NCI-H1105 (cell line): ENCODE measurements around the gene AGTPBP1.
"Not testable (repeated sequence)": the region's sequence is repeated elsewhere in the genome, so short reads cannot be mapped to it uniquely, and the experiment has no call there.

Experiments
- DNase-seq: peaks from one replicate; lab custom pipeline; 2025; lab: John Stamatoyannopoulos, UW

The AGTPBP1 gene

DNA sequence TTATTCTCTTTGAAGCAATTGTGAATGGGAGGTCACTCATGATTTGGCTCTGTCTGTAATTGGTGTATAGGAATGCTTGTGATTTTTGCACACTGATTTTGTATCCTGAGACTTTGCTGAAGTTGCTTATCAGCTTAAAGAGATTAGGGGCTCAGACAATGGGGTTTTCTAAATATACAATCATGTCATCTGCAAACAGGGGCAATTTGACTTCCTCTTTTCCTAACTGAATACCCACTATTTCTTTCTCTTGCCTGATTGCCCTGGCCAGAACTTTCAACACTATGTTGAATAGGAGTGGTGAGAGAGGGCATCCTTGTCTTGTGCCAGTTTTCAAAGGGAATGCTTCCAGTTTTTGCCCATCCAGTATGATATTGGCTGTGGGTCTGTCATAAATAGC is 22.3 kb downstream of the AGTPBP1 start:
- DNase-seq = not testable (repeated sequence)

DNA sequence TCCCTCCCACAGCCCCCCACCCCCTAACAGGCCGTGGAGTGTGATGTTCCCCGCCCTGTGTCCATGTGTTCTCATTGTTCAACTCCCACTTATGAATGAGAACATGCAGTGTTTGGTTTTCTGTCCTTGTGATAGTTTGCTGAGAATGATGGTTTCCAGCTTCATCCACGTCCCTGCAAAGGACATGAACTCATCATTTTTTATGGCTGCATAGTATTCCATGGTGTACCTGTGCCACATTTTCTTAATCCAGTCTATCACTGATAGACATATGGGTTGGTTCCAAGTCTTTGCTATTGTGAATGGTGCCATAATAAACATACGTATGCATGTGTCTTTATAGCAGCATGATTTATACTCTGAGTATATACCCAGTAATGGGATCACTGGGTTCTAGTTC is 23.9 kb downstream of the AGTPBP1 start:
- not testable (repeated sequence) for DNase-seq

DNA sequence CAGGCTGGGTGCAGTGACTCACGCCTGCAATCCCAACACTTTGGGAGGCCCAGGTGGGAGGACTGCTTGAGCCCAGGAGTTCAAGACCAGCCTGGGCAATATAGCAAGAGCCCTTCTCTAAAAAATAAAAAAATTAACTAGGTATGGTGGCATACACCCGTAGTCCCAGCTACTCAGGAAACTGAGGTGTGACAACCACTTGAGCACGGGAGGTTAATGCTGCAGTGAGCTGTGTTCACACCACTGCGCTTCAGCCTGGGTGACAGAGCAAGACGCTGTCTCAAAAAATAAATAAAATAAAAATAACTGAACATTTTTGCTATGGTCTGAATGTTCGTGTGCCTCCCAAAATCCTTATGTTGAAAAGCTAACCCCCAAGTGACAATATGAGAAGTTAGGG is 24.5 kb downstream of the AGTPBP1 start:
- DNase-seq = no peak

DNA sequence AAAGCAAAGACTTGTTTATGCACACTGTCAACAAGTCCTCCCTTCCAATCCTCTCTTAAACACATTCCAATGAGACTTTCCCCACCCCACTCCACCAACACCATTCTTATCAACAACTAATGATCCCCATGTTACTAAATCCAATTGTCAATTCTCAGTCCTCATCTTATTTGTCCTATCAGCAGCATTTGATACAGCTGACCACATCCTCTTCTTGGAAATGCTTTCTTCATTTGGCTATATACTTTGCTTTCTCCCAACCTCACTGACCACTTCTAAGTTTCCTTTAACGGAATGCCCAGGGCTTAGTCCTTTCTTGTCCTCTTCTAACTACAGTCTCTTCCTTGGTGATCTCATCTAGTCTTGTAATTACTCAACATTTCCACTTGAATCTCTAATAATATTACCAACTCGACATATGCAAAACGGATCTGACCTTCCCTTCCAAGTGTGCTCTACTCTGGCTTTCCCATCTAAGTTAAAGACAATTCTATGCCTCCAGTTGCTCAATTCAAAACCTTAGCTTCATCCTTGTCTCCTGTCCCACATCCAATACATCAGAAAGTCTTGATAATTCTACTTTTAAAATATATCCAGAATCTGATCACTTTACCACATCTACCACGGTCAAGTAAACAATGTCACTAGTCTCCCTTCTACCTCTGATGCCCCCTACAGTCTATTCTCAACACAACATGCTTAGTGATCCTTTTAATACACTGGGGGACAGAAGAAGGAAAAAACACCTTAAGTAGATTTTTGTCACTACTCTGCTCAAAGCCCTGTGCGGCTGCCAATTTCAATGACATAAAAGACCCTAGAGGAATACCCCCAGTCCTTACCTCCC is 25.5 kb downstream of the AGTPBP1 start:
- DNase-seq = no peak

DNA sequence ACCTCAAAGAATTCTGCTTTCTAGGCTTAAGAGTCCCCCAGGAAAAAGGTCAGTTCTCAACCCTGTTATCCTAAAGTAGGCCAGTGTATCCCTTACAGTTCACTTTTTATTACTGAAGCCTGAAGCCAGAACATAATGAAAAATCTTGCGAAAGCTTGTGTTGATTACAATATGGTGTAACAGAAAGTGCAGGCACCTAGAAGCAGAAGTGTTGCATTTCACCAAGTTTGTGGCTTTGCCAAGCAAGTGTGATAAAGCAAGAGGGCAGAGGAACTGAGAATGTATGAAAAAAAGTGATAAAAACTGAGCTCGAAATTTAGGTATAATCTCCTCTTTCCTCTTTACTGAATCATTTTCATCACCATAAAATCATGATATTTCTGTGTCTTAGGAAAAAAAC is 26.2 kb downstream of the AGTPBP1 start:
- DNase-seq = no peak

DNA sequence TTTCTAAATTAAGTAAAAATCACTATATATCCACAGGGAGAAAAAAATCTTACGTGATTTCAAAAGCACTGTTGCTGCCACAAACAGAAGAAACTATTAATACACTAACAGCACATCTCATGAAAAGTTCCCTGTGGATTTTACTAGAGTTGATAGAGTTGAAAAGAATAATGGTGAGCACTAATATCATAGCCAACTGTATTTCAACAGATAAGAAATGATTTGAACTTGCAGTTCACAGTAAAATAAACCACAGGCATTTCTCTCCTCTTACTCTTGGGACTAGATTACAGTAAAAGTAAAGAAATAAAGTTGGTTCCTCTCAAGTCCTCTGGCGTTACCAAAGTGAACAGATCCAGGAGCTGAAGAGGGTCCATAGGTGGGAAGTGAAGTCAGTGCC is 27.9 kb downstream of the AGTPBP1 start:
- no peak for DNase-seq

DNA sequence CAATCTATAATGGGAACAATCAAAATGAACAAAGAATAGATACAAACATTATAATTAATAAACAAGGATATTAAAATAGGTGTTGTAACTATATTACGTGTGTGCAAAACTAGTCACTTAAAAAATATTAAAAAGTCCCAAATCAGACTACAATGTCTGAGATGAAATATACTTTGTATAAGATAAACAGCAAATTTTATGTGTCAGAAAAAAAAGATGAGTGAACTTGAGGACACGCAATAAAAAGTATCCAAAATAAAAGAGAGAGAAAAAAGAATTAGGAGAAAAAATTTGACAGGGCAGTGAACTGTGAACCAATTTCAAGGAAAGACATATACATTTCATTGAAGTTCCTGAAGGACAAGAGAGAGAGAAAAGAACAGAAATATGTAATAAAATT is 37.0 kb downstream of the AGTPBP1 start:
- DNase-seq = no peak

DNA sequence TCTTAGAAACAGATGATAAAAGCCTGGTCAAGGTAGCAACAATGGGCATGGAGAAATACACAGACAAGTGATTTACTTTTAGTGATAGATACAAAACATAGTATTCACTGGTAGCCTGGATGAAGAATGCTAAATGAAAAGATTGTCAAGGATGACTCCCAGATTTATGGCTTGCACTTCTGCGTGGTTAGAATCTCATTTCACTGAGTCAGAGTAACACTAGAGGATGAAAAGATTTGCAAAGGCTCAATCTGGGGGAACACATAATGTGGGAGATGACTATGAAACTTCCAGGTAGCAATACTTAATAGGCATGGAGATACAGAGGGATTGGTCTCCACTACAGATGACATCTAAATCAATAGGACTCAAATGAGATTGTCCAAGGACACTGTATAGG is 38.4 kb downstream of the AGTPBP1 start:
- DNase-seq = no peak

DNA sequence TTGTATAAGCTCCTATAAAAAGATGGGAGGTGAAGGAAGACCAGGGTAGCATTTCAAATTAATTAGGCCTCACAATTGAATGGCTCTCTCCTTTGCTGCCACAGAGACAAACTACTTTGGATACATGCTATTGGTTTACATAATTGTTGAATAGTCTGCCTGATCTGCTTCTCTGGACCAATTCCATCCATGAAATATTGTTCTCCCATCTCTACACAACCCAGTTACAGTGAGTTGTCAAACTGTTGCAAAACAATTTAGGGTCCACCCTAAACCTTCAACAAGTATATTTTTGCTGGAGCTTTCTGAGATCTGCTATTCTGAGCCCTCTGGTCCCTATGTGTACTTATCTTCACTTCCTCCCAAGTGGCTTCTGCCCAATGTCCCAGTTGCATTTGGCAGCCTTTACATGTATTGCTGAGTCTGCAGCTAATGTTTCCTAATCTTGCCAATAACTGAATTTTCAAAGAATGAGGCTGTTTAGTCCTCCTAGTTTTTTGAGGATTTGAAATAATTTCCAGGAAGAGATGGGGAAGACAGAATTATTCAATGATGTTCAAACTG is 38.9 kb downstream of the AGTPBP1 start:
- DNase-seq = no peak

DNA sequence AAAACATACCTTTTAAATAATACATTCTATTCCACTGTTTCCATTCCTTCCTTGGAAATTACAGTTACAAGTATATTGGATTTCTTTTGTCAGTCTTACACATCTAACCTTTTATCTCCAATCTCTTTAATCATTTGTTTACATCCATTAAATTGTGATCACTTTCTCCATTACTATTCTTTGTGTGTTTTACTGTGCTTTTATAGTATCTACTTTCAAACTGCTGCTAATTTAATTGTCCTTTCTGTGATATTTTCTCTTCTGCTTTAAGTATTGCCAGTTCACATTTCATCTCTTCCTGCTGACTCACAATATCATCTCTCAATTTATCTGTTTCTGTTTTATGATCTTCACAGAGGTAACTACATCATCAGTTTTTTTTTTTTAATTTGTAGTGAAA is 39.6 kb downstream of the AGTPBP1 start:
- no peak for DNase-seq

DNA sequence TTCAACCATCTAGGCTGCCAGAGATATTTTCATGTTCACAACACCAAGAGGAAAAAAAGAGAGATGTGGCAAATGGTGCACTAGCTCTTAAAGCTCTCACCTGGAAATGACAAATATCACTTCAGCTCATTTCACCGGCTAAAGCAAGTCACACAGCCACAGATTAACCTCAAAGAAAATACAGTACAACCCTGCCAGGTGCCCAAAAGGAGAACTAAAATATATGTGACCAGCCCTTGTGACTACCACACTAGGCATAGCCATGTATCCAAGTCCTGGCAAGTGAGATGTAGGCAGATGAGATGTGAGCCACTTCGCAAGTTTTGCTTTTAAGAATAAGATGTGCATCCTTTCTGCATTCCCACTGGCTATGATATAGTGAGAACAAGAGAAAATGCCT is 41.4 kb downstream of the AGTPBP1 start:
- no peak for DNase-seq

DNA sequence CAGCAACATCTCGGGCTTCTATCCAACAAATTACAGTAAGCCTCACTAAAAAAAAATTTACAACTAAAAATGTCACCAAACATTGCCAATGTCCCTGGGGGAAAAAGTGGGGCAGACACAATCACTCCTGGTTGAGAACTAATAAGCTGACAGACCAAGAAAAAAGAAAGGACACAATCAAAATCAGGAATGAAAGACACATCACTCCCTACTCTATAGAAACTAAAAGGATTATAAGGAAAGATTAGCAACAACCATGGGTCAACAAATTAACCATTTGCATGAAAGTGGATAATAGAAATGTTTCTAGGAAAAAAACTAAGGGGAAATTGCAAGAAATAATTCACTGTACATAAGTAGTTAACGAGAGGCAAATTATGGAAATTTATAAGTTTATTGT is 53.4 kb downstream of the AGTPBP1 start:
- no peak for DNase-seq

DNA sequence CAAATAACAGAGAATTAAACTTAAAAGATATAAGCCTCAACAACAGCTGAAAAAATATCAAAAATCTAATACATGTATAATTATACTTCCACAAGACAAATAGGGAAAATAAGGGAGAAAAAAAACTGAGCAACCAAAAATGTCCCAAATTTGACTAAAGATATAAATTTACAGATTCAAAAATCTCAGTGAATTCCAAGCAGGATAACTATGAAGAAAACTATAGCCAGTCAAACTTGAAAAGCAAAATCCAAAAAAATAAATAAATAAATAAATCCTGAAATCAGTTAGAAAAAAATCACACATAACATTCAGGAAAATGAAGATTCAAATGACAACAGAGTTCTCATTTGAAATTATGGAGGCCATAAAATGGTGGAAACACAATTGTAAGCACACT is 56.7 kb downstream of the AGTPBP1 start:
- no peak for DNase-seq

DNA sequence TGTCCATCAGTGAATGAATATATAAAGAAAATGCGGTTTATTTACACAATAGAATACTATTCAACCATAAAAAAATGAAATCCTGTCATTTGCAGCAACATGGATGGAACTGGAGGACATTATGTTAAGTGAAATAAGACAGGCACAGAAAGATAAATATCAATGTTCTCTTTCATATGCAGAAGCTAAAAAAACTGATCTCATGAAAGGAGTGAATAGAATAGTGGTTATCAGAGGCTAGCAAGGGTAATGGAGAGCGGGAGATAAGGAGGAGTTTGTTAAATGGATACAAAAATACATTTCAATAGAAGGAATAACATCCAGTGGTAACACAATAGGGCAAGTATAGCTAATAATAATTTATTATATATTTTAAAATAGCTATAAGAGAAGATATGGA is 65.0 kb downstream of the AGTPBP1 start:
- DNase-seq = no peak

DNA sequence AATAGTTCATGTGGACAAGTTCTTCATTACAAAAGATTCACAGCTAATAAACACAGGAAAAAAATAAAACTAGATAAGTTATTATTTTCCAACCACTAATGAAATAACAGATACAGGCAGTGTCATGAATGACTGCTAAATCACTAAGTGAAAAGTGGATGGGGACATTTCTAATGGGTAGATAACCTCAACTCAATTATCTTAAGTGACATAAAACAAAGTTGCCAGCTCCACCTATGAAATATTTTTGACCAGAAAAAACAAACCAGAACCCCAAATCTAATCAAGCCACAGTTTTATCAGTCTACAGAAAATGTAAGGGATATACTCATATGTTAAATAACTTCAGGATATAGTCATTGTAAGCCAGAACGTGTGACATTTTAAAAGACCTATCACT is 74.4 kb downstream of the AGTPBP1 start:
- no peak for DNase-seq

DNA sequence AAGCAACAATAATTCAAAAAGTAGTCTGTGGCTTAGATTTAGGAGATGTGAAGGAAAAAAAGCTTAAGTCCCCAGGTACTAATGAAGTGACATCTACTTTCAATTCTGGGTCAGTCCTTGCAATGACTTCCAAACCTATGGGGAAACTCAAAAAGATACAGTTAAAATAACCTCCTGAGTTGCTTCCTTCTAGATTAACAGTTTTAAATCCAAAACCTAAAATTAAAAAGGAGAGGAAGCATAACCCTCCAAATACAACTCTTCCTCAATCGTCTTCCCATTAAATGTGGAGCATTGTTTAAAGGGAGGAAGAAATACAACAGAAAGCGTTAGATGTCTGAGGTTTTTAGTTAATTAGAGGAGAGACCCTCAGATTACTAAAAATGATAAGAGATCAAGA is 75.7 kb downstream of the AGTPBP1 start:
- no peak for DNase-seq

DNA sequence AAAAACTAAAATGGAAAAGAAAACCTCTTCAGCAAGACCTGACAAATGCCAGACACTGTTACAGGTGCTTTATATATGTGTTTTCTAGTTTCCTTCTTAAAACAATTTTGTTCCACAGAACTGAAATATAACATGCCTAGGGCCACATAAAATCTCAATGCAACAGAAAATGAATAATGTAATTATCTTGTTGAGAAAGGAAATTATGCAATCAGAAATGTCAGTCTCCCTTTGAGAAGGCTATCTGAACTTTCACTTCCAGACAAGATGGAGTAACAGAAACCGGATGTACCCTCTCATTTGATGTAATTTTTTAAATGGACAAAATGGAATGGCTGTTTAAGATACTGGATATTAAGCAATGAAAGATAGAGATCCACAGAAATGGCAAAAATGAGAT is 79.2 kb downstream of the AGTPBP1 start:
- DNase-seq = no peak

DNA sequence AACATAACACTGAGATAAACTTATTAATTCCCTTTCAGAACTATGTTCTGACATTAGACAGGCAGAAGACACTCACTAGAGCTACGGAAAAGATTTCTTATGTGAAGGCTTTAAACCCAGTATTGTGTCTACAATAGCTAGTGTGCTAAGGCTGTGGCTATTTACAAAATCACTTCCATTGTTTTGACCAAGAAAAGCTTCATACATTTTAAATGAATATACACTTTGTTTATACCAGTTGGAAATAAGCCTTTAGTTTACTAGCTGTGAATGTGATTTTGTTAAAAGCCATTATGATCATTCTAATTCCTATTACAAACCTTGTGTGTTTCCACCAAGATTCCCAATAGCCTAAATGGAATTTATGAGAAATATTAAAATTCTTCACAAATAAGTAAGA is 83.0 kb downstream of the AGTPBP1 start:
- DNase-seq = no peak

DNA sequence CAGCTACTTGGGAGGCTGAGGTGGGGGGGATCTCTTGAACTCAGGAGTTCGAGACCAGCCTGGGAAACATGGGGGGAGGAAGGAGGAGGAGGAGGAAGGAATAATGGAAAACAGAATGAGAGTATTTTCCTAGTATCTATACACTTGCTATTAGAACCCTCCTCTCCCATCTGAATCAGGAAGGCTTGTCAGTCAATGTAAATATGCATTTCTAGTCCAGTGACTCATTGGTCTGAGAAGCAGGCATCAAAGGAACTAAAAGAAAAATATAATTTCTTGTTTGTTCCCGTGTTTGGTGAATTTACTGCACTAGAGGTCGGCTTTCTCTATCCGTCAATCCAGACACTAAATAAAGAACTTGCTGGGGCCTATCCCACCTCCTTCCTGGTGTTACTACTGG is 88.6 kb downstream of the AGTPBP1 start:
- DNase-seq = no peak

DNA sequence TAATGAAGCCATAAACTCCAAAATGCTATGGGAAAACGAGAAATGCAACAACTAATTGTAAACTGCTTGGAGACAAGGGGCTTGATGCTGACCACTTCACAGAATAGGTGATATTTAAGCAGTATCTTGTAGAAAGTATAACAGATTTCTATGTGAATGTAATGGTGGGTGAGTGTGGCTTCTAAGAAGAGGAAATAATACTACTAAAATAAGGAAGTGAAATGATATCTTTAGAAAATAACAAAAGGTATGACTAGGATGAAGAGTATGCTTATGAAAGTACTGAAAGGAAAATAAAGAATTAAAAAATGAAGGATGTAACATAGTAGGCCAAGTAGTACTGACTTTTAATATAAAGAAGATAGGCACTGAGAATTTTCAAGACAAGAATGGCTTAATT is 94.2 kb downstream of the AGTPBP1 start:
- no peak for DNase-seq

DNA sequence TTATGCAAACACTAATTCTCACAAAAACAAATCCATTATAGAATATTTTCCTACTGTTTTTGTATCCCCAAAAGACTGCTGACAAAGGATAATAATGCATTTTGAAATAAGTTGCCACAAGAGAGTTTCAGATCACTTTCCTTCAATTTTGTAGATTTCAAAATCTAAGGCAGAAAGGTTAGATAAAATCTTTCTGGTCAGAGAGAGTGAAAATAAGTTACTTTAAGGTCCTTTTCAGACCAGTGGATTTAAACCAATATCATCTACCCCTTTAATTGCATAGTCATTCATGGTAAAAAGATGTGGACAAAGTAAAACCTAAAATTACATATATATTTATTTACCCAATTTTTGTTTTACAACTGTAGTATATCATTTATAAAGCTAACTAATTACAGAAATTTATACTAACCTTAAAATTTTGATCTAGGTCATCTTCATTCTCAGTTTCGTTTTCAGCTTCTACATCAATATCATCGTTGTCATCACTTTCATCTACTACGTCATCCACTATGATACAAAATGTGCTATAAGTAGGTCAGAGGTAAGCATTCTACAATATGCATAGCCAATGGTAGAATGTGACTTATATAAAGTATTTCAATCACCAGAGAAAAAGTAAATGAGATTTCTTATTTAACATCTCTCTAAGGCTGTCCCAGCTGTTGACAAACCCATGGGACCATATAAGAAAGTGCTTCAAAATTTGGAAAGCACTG is 95.7 kb downstream of the AGTPBP1 start:
- DNase-seq = no peak

DNA sequence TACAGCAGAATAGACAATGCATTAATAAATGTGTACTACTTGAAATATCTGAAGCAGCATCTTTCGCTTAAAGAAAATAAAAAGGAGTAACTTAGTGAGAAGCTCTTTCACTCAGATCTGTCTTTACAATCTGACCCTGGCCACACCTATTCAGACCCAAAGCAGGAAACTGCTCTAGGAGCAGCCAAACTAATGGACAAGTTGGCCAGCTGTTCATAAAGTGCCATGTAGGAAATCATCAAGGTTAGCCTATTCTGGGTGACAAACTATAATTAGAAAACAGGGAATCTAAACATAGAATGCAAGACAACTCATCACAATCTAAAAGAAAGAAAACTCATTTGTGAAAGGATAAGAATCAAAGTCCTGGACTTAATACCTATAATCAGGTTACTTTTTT is 101.3 kb downstream of the AGTPBP1 start:
- no peak for DNase-seq

DNA sequence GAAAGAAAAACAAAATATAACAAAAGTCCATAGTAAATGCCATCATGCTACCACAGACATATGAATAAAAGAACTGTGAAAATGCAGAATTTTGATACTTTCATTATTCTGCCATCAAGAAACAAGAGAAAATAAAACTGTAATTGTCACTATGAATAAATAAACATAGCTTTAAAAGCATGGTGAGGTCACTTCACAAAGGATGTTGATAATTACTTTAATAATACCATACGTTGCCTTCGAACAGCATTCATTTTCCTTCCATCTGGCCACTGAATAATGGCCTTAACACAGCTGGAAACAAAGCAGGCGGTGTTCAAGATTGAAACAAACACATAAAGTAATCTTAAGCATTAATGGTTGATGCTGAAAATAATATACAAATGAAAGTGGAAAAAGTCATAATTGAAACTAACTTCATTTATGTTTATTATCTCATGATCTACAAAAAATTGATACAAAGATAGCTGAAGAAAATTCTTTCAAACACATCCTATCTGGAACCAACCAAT is 102.0 kb downstream of the AGTPBP1 start:
- peak; percentile 10 for DNase-seq
